ENCODE data around the gene ARL13B.
"Not testable (repeated sequence)": the region's sequence is repeated elsewhere in the genome, so short reads cannot be mapped to it uniquely, and the experiment has no call there.

The ARL13B gene

GRCh38 chr3:94001191-94001590 lies 21.2 kb downstream of the ARL13B start:
- no peak for FAIRE-seq

DNA sequence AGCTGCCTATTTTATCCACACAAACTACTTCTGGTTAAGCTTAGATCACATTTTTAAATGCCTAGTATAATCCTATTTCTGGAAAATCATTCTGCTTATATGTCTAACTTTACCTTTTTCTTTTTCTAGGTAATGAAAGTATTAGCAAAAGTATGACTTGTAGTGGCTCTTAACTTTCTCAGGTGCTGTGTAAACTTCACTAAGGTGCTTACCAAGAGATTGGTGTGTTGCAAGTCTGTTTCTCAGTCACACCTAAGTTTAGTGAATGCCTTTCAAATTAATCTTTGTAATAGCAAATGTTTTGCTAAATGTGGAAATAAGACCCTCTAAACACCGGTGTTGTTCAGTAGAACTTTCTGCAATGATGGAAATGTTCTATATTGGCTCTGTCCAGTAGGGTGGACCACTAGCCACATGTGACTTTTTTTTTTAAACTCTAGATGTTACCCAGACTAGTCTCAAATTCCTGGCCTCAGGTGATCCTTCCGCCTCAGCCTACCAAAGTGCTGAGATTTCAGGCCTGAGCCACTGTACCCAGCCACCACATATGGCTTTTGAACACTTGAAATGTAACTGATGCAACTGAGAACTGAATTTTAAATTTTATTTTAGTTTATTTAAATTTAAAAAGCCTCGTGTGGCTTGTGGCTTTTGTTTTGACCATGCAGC lies 22.0 kb downstream of the ARL13B start:
- FAIRE-seq: no peak

- peak; percentile 78 for FAIRE-seq
Measured at GRCh38 chr3:94004301-94004910, 24.5 kb downstream of the ARL13B start.

DNA sequence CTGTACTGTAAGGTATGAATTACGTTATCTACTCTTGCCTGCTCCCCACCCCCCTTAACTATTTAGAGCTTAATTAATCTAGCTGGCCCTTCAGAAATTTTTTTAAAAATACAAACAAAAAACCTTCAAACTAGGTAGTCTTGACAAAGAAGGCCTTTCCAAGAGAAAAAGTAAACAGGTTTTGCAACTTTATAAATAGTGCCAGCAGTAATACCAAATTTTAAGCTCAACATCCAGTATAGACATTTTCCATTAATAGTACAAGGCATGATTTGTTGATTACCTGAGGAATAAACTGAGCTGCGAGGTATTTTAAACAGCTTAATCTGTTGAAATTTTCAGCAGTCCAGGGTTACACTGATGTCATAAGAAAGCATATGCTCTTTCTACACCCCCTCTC lies 28.3 kb downstream of the ARL13B start:
- no peak for FAIRE-seq

GRCh38 chr3:94009608-94010007 lies 29.7 kb downstream of the ARL13B start:
- FAIRE-seq: no peak

- no peak for FAIRE-seq
Measured at GRCh38 chr3:94011233-94011711, 31.3 kb downstream of the ARL13B start.

DNA sequence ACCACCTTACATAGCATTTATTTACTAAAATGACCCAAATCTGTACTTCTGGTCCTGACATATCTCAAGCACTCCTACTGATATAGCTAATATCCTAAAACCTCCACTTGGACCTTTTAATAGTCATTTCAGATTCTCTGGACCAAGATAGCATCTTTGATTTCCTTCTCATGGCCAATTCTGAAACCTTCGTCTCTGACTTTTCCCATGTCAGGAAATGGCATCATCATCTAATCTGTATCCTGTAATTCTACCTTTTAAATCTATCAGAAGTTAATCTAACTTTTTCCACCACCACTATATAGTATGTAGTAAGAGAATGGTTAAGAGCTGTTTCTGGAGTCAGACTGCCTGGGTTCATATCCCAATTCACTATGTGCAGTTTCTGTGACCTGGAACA lies 32.2 kb downstream of the ARL13B start:
- FAIRE-seq: no peak

GRCh38 chr3:94015025-94015424 lies 35.1 kb downstream of the ARL13B start:
- FAIRE-seq: no peak

GRCh38 chr3:94019659-94020058 lies 39.7 kb downstream of the ARL13B start:
- FAIRE-seq: no peak

GRCh38 chr3:94020293-94020692 lies 40.3 kb downstream of the ARL13B start:
- FAIRE-seq: no peak

DNA sequence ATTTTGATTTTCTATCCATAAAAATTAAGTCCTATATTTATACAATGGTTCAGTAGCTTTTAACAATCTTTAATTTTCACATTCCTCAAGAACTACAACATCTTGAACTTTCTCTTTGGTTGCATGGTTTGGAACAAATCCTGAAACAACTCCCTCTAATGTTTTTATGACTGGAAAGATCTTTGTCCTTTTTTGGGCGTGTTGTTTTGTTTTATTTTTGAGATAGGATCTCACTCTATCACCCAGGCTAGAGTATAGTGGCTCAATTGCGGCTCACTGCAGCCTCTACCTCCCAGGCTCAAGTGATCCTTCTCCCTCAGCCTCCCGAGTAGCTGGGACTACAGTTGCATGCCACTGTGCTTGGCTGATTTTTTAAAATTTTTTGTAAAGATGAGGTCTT lies 44.4 kb downstream of the ARL13B start:
- FAIRE-seq: no peak

DNA sequence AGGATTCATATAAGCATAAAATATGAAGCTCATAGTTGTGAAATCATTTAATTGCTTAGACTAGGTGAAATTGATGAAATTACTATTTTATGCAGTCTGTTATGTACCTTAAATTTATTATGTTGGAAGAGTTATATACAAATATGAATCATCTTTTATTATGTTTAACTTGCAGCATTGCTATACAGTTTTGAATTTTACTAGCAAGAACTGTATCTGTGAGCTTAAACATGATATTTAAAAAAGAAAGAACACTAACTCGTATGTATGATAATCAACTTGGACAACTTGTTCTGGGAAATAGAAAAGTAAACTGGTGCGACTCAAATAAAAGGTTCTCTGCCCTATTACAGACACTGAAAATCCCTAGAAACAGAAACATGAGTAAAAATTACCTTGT lies 46.7 kb downstream of the ARL13B start:
- no peak for FAIRE-seq

- FAIRE-seq: no peak
Measured at GRCh38 chr3:94028093-94028837, 48.3 kb downstream of the ARL13B start, which contains the start of gene STX19. Gene STX19 (minus strand): TSS chr3:94028597. CDS start chr3:94015269, 13,328 bp downstream.

DNA sequence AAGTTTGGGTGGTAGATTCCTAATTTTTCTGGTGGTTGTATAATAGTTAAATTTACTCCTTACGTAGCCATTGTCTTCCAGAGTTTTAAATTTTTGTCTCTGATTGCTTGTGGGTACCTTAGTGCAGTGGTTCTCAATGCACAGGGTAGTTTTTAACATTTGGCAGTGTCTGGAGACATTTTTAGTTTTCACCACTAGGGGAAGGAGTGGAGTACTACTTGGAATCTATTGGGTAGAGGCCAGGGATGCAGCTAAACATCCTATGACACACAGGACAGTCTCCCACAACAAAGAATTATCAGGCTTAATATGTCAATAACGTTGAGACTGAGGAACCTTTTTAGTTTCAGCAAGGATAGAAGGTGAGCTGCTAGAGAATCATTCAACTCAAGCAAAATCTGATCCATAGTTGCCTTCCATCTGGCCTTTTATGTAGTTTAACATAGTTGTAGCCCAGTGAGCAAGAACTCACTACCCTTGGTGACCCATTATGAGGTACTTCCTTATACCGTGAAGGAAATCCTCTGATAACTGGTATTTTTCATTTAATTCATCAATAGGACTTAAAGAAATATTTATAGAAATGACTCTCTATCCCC lies 57.1 kb downstream of the ARL13B start:
- FAIRE-seq: no peak

GRCh38 chr3:94043285-94043684 lies 63.3 kb downstream of the ARL13B start:
- FAIRE-seq: no peak

DNA sequence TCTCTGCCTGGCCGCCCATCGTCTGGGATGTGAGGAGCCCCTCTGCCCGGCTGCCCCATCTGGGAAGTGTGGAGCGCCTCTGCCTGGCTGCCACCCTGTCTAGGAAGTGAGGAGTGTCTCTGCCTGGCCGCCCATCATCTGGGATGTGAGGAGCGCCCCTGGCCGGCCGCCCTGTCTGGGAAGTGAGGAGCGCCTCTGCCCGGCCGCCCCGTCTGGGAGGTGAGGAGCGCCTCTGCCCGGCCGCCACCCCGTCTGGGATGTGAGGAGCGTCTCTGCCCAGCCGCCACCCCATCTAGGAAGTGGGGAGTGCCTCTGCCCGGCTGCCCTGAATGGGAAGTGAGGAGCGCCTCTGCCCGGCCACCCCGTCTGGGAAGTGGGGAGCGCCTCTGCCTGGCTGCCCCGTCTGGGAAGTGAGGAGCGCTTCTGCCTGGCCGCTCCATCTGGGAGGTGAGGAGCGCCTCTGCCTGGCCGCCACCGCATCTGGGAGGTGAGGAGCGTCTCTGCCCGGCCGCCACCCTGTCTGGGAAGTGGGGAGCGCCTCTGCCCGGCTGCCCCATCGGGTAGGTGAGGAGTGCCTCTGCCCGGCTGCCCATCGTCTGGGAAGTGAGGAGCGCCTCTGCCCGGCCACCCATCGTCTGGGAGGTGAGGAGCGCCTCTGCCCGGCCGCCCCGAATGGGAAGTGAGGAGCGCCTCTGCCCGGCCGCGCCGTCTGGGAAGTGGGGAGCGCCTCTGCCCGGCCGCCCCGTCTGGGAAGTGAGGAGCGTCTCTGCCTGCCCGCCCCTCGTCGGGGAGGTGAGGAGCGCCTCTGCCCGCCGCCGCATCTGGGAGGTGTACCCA lies 64.4 kb downstream of the ARL13B start:
- FAIRE-seq: not testable (repeated sequence)

GRCh38 chr3:94046533-94046932 lies 66.6 kb downstream of the ARL13B start:
- FAIRE-seq: no peak

GRCh38 chr3:94049267-94049666 lies 69.3 kb downstream of the ARL13B start:
- no peak for FAIRE-seq

DNA sequence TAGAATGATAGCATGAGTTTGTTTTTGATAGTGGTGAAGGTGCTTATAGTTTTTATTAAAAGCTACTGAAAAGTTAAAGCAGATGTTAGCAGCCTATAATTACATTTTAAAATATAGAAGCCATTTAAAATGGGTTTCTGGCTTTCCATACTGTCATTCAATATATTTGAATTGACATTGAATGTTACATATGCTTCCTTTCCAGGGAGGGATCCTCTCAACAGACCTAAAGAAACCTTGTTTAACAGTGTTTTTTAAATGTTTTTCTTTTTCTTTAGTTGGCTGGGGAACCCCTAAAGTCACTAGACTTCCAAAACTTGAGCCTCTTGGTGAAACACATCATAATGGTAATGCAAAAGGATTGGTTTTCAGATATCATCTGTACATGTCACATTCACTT lies 70.6 kb downstream of the ARL13B start:
- FAIRE-seq: no peak

- no peak for FAIRE-seq
Measured at GRCh38 chr3:94061297-94061696, 81.3 kb downstream of the ARL13B start.

DNA sequence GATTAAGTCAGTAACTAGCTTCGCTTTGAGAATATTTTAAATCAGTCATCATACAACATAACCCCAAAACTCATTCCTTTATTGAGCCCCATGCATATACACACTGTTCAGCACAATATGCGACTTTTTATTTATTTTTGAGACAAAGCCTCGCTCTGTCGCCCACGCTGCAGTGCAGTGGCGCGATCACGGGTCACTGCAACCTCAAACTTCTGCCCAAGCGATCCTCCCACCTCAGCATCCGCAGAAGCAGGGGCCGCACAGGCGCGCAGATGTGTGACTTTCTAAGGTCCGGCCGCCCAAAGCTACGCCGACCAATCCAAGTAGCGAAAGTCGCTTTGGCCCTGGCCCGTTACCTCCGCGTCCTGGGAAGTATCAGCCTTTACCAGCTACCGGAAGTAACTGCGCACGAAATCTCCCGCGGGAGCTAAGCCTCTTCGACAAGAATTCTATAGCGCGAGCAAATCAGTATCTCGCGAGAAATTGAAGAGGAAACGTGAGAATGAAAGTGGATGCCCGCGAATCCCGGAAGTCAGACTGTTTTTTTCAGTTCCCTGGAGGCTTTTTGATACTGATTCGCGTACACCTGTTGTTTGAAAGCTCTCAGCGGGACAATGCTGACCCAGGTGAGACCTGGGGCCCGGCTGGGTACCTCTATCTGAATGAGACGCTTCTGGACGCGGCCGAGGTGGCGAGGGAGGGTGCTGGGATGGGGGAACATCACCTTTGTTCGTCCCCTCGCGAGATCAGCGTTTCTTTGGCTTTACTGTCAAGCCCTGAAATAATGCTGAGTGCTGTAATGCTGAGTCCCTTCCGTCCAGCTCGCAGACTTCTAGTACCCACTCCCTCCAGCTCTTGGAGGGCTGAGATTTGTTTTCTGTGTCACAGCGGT lies 82.8 kb downstream of the ARL13B start, which contains the start of the genes DHFR2 and NSUN3:
DHFR2 (minus strand) TSS at position 404 of the 892 bp plus-strand sequence. CDS start 1,405 bp downstream, outside the sequence.
NSUN3 (plus strand) TSS at position 549 of the 892 bp plus-strand sequence; CDS start at position 615, 66 bp downstream.
- peak; percentile 93 for FAIRE-seq
